ENCODE data around the gene GTF3C4. TPM values are rescaled to one million over a fixed set of nuclear protein-coding genes. Genes with fewer than 3 reads are reported as not detected.

GTF3C4 gene
- total and polyA plus RNA-seq, 10 donors, result 1.8 to 11.7 (median 10.5) TPM

GRCh38 chr9:132641216-132641615 lies 29.0 kb upstream of the GTF3C4 start:
- no peak for TF ChIP-seq POLR2AphosphoS5 (IDR thresholded peaks at IDR 0.05)
- no peak for TF ChIP-seq CTCF (IDR thresholded peaks at IDR 0.05 in 8 of 11, conservative IDR thresholded peaks at IDR 0.05 in 3 of 11)
- TF ChIP-seq POLR2A (IDR thresholded peaks at IDR 0.05), result no peak
- H3K27me3 ChIP-seq (replicated peaks in 1 of 7), result no peaks in the 10 kb centered on the region
- no peak for DNase-seq
- no peaks in the 10 kb centered on the region for H3K9me3 ChIP-seq
- no peak overlapping the region for H3K4me3 ChIP-seq
- WGBS, 5 donors, result 90 to 96% (median 94%) methylated on average over 4 of the region's 4 CpGs
- no peaks in the 10 kb centered on the region for H3K4me1 ChIP-seq
- H3K27ac ChIP-seq, result no peak overlapping the region
- H3K36me3 ChIP-seq, result peaks cover 0 to 99% (median 82%) of the 10 kb centered on the region in 6 donors
- intact Hi-C loops (cut with DNase I; ENCODE audit: low total_unique reads), result no loop called here

GRCh38 chr9:132644251-132644650 lies 26.0 kb upstream of the GTF3C4 start:
- no peak for DNase-seq
- Histone ChIP-seq H3K27ac (no peak overlapping the region), H3K36me3 (peaks cover 0 to 99% (median 86%) of the 10 kb centered on the region in 6 donors), H3K4me1 (no peaks in the 10 kb centered on the region), H3K4me3 (no peak overlapping the region), H3K9me3 (no peaks in the 10 kb centered on the region), H3K27me3 (replicated peaks in 1 of 7) (no peaks in the 10 kb centered on the region)
- TF ChIP-seq POLR2A (IDR thresholded peaks at IDR 0.05) (no peak), POLR2AphosphoS5 (IDR thresholded peaks at IDR 0.05) (no peak), CTCF (IDR thresholded peaks at IDR 0.05 in 8 of 11, conservative IDR thresholded peaks at IDR 0.05 in 3 of 11) (no peak)
- intact Hi-C loops (cut with DNase I; ENCODE audit: low total_unique reads), result no loop called here
- 78 to 91% (median 87%) methylated on average over 3 of the region's 3 CpGs for WGBS, 5 donors

- TF ChIP-seq CTCF (IDR thresholded peaks at IDR 0.05 in 8 of 11, conservative IDR thresholded peaks at IDR 0.05 in 3 of 11), result no peak
- TF ChIP-seq POLR2A (IDR thresholded peaks at IDR 0.05), result no peak
- TF ChIP-seq POLR2AphosphoS5 (IDR thresholded peaks at IDR 0.05), result no peak
- DNase-seq, result no peak
- H3K4me1 ChIP-seq, result no peaks in the 10 kb centered on the region
- H3K36me3 ChIP-seq, result peaks cover 0 to 99% (median 86%) of the 10 kb centered on the region in 6 donors
- H3K9me3 ChIP-seq, result no peaks in the 10 kb centered on the region
- WGBS, 5 donors, result 95 to 97% (median 96%) methylated on average over 8 of the region's 8 CpGs
- H3K4me3 ChIP-seq, result no peak overlapping the region
- intact Hi-C loops (cut with DNase I; ENCODE audit: low total_unique reads), result no loop called here
- H3K27ac ChIP-seq, result no peak overlapping the region
- no peaks in the 10 kb centered on the region for H3K27me3 ChIP-seq (replicated peaks in 1 of 7)
Measured at GRCh38 chr9:132645306-132645705, 25.0 kb upstream of the GTF3C4 start.

GRCh38 chr9:132645711-132646110 lies 24.6 kb upstream of the GTF3C4 start:
- Histone ChIP-seq H3K9me3 (no peaks in the 10 kb centered on the region), H3K36me3 (peaks cover 2 to 99% (median 84%) of the 10 kb centered on the region in 6 donors)
- TF ChIP-seq POLR2AphosphoS5 (IDR thresholded peaks at IDR 0.05), result no peak
- no peak for TF ChIP-seq POLR2A (IDR thresholded peaks at IDR 0.05)
- TF ChIP-seq CTCF (IDR thresholded peaks at IDR 0.05 in 8 of 11, conservative IDR thresholded peaks at IDR 0.05 in 3 of 11), result no peak

More at GRCh38 chr9:132645711-132646110, 24.6 kb upstream of the GTF3C4 start:
- no peak for DNase-seq
- intact Hi-C loops (cut with DNase I; ENCODE audit: low total_unique reads), result no loop called here
- H3K4me3 ChIP-seq, result no peak overlapping the region
- H3K27ac ChIP-seq, result no peak overlapping the region
- no peaks in the 10 kb centered on the region for H3K27me3 ChIP-seq (replicated peaks in 1 of 7)
- H3K4me1 ChIP-seq, result no peaks in the 10 kb centered on the region
- 96 to 99% (median 97%) methylated on average over 15 of the region's 15 CpGs for WGBS, 5 donors

Data from spleen (tissue), 11 donors.